A673 (cell line): ENCODE results near the gene BCR. TPM values are rescaled to one million over a fixed set of nuclear protein-coding genes. Genes with fewer than 3 reads are reported as not detected.

Experiments
- BruUV-seq: library from RNA; stranded (reverse); fragments of 400-500 nt; replicated peaks from 2 replicates; lab custom pipeline; 2021; lab: Mats Ljungman, UMichigan
- CTCF ChIA-PET: fragments of 300-600 bp; sonication (Branson Sonifier 250); formaldehyde crosslinking; loops from one replicate; lab custom pipeline; 2022; ENCODE audit warnings: antibody characterized with exemption; lab: Charles Lee
- POLR2A ChIA-PET: fragments of 300-600 bp; sonication (Branson Sonifier 250); formaldehyde crosslinking; loops from one replicate; lab custom pipeline; 2022; ENCODE audit warnings: antibody characterized with exemption; ENCODE audit not compliant: low non-redundant PET; lab: Charles Lee
- DNase-seq: peaks from one replicate; pipeline ENCODE4 v3.0.0-alpha.2; 2015; ENCODE audit warnings: low spot score
- H3K27ac ChIP-seq: fragments of 200-600 bp; sonication (generic); 2 replicates; pipeline ENCODE4 v1.5.1; 2016; ENCODE audit warnings: mixed run types, low read depth, mild to moderate bottlenecking, mixed read lengths, antibody characterized with exemption, low read length; ENCODE audit not compliant: poor library complexity, severe bottlenecking
- H3K27me3 ChIP-seq: fragments of 200-600 bp; sonication (generic); replicated peaks from 2 replicates; pipeline ENCODE4 v1.6.1; 2017; ENCODE audit warnings: mixed run types, low read depth, mild to moderate bottlenecking, mixed read lengths, antibody characterized with exemption, low read length; ENCODE audit not compliant: insufficient read depth, poor library complexity
- H3K36me3 ChIP-seq: fragments of 200-600 bp; sonication (generic); 2 replicates; pipeline ENCODE4 v1.6.1; 2016; ENCODE audit warnings: mixed run types, mild to moderate bottlenecking, mixed read lengths, antibody characterized with exemption, low read length; ENCODE audit not compliant: insufficient read depth, poor library complexity, severe bottlenecking
- H3K4me1 ChIP-seq: fragments of 200-600 bp; sonication (generic); 2 replicates; pipeline ENCODE4 v1.6.1; 2017; ENCODE audit warnings: mixed run types, mild to moderate bottlenecking, mixed read lengths, antibody characterized with exemption, low read length; ENCODE audit not compliant: insufficient read depth, poor library complexity, severe bottlenecking
- H3K4me3 ChIP-seq: fragments of 200-600 bp; sonication (generic); 2 replicates; pipeline ENCODE4 v1.5.1; 2016; ENCODE audit warnings: low read depth, mixed run types, mild to moderate bottlenecking, mixed read lengths, low read length; ENCODE audit not compliant: poor library complexity, severe bottlenecking
- H3K9me3 ChIP-seq: fragments of 200-600 bp; sonication (generic); 2 replicates; pipeline ENCODE4 v1.6.1; 2016; ENCODE audit warnings: mixed run types, low read depth, mild to moderate bottlenecking, mixed read lengths, antibody characterized with exemption, low read length; ENCODE audit not compliant: poor library complexity, severe bottlenecking
- EZH2 ChIP-seq: fragments of 200-600 bp; sonication (generic); IDR thresholded peaks from 2 replicates; pipeline ENCODE4 v1.6.1; 2017; ENCODE audit warnings: borderline replicate concordance, low read depth, mild to moderate bottlenecking, mixed read lengths, antibody characterized with exemption, low read length; ENCODE audit not compliant: poor library complexity, severe bottlenecking
- intact Hi-C: fragments of 100-400 bp; cut with micrococcal nuclease; formaldehyde crosslinking; loops from one replicate; pipeline ENCODE4 v1.10.0; 2022; ENCODE audit not compliant: unreplicated experiment
- total RNA-seq: library from RNA; stranded (reverse); gene quantifications from 2 replicates; pipeline ENCODE4 v1.2.3, GENCODE V29; 2021
- TF ChIP-seq, protein P1 (sequence below): fragments of 300-800, 200-600 bp; sonication (generic); conservative IDR thresholded peaks from 2 replicates; pipeline ENCODE4 v1.5.1; 2017; ENCODE audit warnings: low read depth, mild to moderate bottlenecking, antibody characterized with exemption, low read length, moderate library complexity, mixed read lengths

BCR gene
- total RNA-seq, 1 experiment from 2014 or later: 63.1 TPM

GRCh38 chr22:23175817-23176644, 4.3 kb upstream of the BCR start:
- Histone ChIP-seq H3K9me3 (no peaks in the 10 kb centered on the region), H3K27me3 (no peaks in the 10 kb centered on the region), H3K4me3 (no peak overlapping the region), H3K4me1 (peaks cover 18% of the 10 kb centered on the region), H3K36me3 (no peaks in the 10 kb centered on the region), H3K27ac (no peak overlapping the region)
- intact Hi-C loops: loop anchor here (5.0 kb wide), 1 partner anchor 211 kb away; no protein-coding TSS in a partner anchor
- POLR2A ChIA-PET: no interaction called here
- DNase-seq: no peak
- no peak for TF ChIP-seq EZH2
- TF ChIP-seq, protein P1, sequence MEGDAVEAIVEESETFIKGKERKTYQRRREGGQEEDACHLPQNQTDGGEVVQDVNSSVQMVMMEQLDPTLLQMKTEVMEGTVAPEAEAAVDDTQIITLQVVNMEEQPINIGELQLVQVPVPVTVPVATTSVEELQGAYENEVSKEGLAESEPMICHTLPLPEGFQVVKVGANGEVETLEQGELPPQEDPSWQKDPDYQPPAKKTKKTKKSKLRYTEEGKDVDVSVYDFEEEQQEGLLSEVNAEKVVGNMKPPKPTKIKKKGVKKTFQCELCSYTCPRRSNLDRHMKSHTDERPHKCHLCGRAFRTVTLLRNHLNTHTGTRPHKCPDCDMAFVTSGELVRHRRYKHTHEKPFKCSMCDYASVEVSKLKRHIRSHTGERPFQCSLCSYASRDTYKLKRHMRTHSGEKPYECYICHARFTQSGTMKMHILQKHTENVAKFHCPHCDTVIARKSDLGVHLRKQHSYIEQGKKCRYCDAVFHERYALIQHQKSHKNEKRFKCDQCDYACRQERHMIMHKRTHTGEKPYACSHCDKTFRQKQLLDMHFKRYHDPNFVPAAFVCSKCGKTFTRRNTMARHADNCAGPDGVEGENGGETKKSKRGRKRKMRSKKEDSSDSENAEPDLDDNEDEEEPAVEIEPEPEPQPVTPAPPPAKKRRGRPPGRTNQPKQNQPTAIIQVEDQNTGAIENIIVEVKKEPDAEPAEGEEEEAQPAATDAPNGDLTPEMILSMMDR: no peak
- CTCF ChIA-PET: interaction anchor here (3.4 kb wide), 1 partner anchor 106 kb away, joined by 43 read pairs; no protein-coding TSS in a partner anchor
- no TSS peak for BruUV-seq

- intact Hi-C loops: loop anchor here (5.0 kb wide), 1 partner anchor 211 kb away; no protein-coding TSS in a partner anchor
- Histone ChIP-seq H3K27ac (no peak overlapping the region), H3K36me3 (no peaks in the 10 kb centered on the region), H3K4me1 (peaks cover 22% of the 10 kb centered on the region), H3K4me3 (no peak overlapping the region), H3K27me3 (no peaks in the 10 kb centered on the region), H3K9me3 (no peaks in the 10 kb centered on the region)
- ChIA-PET POLR2A (no interaction called here), CTCF (interaction anchor here (2.9 kb wide), 1 partner anchor 105 kb away, joined by 41 read pairs; no protein-coding TSS in a partner anchor)
- BruUV-seq: no TSS peak
- no peak for TF ChIP-seq EZH2
- TF ChIP-seq, protein P1: no peak
- DNase-seq: no peak
Measured at GRCh38 chr22:23176645-23177027, 3.7 kb upstream of the BCR start.

DNA sequence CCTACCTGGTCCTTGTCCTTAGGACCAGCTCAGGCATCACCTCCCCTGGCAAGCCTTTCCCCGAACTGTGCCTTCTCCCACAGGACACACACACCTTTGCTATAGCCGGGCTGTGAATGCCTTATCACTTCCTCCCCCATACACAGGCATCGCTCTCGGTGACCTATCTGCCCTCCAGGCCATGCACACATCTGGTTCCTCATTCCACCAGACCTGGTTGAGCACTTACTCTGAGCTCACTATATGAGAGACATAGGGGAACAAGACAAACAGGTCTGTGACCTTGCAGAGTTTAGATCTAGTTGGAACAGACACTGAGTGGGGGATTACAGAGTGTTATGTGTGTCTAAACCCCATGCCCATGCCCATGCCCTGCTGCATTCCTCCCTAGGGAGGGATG, 3.1 kb upstream of the BCR start:
- CTCF ChIA-PET: interaction anchor here (2.9 kb wide), 1 partner anchor 105 kb away, joined by 41 read pairs; no protein-coding TSS in a partner anchor
- H3K36me3 ChIP-seq: peaks cover 4% of the 10 kb centered on the region
- intact Hi-C loops: loop anchor here (5.0 kb wide), 1 partner anchor 210 kb away; no protein-coding TSS in a partner anchor

More for the DNA sequence above, 3.1 kb upstream of the BCR start:
- BruUV-seq: no TSS peak
- Histone ChIP-seq H3K4me3 (no peak overlapping the region), H3K4me1 (peaks cover 26% of the 10 kb centered on the region), H3K27me3 (no peaks in the 10 kb centered on the region), H3K9me3 (no peaks in the 10 kb centered on the region), H3K27ac (no peak overlapping the region)
- no peak for TF ChIP-seq EZH2
- TF ChIP-seq, protein P1: no peak
- POLR2A ChIA-PET: no interaction called here
- no peak for DNase-seq
